BJ (cell line): Measurements from ENCODE around the gene NLRP11. TPM values are rescaled to one million over a fixed set of nuclear protein-coding genes. Genes with fewer than 3 reads are reported as not detected.
A peak's percentile ranks its signal among the peaks of the same experiment; 100 is the strongest.

Experiments used
- CTCF ChIA-PET: fragments of 350-600 bp; formaldehyde crosslinking; extraction: SDS; loops from one replicate; lab custom pipeline; 2021; ENCODE audit warnings: antibody characterized with exemption, inconsistent platforms; lab: Yijun Ruan, JAX
- POLR2A ChIA-PET: fragments of 300-600 bp; sonication (Branson Sonifier 250); formaldehyde crosslinking; extraction: SDS; loops from one replicate; lab custom pipeline; 2021; ENCODE audit warnings: antibody characterized with exemption; lab: Charles Lee
- DNase-seq: peaks from one replicate; pipeline ENCODE4 v3.0.0-alpha.2; 2011; ENCODE audit warnings: low read depth
- H3K27me3 ChIP-seq: 2 replicates; pipeline ENCODE4 v1.6.0; 2011; ENCODE audit warnings: low read length; ENCODE audit not compliant: control insufficient read depth, insufficient read depth
- H3K36me3 ChIP-seq: 2 replicates; pipeline ENCODE4 v1.5.1; 2011; ENCODE audit warnings: low read length; ENCODE audit not compliant: control insufficient read depth, insufficient read depth
- H3K4me3 ChIP-seq: 2 replicates; pipeline ENCODE4 v1.5.1; 2011; ENCODE audit warnings: low read depth, mild to moderate bottlenecking, control low read depth, low read length
- CTCF ChIP-seq: IDR thresholded peaks from 2 replicates; pipeline ENCODE4 v1.5.1; 2011; ENCODE audit warnings: low read depth, mild to moderate bottlenecking, control low read depth, inconsistent platforms, low read length, moderate library complexity; ENCODE audit not compliant: insufficient read depth
- polyA plus RNA-seq: library from polyadenylated mRNA; depleted of rRNA; stranded (reverse); fragments of >200 nt; gene quantifications from 2 replicates; pipeline ENCODE4 v1.2.3, GENCODE V29; 2011

NLRP11 gene
- polyA plus RNA-seq, 1 experiment: not detected

- ChIA-PET POLR2A (no interaction called here), CTCF (no interaction called here)
- no peak for DNase-seq
- TF ChIP-seq CTCF: no peak
- no peaks in the 10 kb centered on the region for H3K27me3 ChIP-seq
- H3K4me3 ChIP-seq: no peak overlapping the region
- no peaks in the 10 kb centered on the region for H3K36me3 ChIP-seq
Observed at GRCh38 chr19:55820037-55820436, 11.8 kb downstream of the NLRP11 start.

- Histone ChIP-seq H3K27me3 (no peaks in the 10 kb centered on the region), H3K4me3 (no peak overlapping the region), H3K36me3 (no peaks in the 10 kb centered on the region)
- TF ChIP-seq CTCF: no peak
- no peak for DNase-seq
- ChIA-PET POLR2A (no interaction called here), CTCF (no interaction called here)
Observed at GRCh38 chr19:55813906-55814305, 17.9 kb downstream of the NLRP11 start.

DNA sequence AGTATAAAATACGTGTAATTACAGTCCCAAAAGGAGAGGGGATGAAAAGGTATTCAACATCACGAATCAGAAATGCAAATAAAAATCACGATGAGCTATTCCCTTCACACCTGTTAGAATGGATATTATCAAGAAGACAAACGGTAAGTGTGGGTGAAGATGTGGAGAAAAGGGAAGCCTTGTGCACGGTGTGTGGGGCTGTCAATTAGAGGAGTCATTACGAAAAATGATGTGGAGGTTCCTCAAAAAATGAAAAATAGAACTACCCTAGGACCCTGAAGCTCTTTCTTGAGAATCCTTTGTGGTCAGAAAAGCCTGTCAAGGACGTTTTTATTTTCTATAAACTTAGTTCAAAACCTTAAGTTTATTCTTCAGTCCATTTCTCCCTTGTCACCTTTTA lies 19.4 kb downstream of the NLRP11 start:
- Histone ChIP-seq H3K4me3 (no peak overlapping the region), H3K36me3 (no peaks in the 10 kb centered on the region), H3K27me3 (no peaks in the 10 kb centered on the region)
- TF ChIP-seq CTCF: no peak
- DNase-seq: no peak
- POLR2A ChIA-PET: no interaction called here
- CTCF ChIA-PET: no interaction called here

GRCh38 chr19:55811340-55811739 lies 20.5 kb downstream of the NLRP11 start:
- no peak for TF ChIP-seq CTCF
- ChIA-PET POLR2A (no interaction called here), CTCF (no interaction called here)
- no peak overlapping the region for H3K4me3 ChIP-seq
- H3K36me3 ChIP-seq: no peaks in the 10 kb centered on the region
- DNase-seq: no peak
- no peaks in the 10 kb centered on the region for H3K27me3 ChIP-seq

GRCh38 chr19:55809381-55810058 lies 22.3 kb downstream of the NLRP11 start:
- Histone ChIP-seq H3K27me3 (no peaks in the 10 kb centered on the region), H3K36me3 (no peaks in the 10 kb centered on the region), H3K4me3 (no peak overlapping the region)
- no peak for DNase-seq
- ChIA-PET CTCF (interaction anchor here (1.5 kb wide), 1 partner anchor 177 kb away, joined by 5 read pairs; no protein-coding TSS in a partner anchor), POLR2A (no interaction called here)
- 0 out of 2 replicates have a peak, but pooled peaks have one; percentile 19 for TF ChIP-seq CTCF
